ENCODE measurements around the gene AK5.
"Not testable (repeated sequence)": the region's sequence is repeated elsewhere in the genome, so short reads cannot be mapped to it uniquely, and the experiment has no call there.

DNA sequence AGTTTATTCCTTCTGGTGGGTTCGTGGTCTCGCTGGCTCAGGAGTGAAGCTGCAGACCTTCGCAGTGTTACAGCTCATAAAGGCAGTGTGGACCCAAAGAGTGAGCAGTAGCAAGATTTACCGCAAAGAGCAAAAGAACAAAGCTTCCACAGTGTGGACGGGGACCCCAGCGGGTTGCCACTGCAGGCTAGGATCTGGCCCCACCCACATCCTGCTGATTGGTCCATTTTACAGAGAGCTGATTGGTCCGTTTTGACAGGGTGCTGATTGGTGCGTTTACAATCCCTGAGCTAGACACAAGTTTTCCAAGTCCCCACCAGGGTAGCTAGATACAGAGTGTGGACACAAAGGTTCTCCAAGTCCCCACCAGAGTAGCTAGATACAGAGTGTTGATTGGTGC lies 249.3 kb downstream of the AK5 start:
- TF ChIP-seq, protein P1, sequence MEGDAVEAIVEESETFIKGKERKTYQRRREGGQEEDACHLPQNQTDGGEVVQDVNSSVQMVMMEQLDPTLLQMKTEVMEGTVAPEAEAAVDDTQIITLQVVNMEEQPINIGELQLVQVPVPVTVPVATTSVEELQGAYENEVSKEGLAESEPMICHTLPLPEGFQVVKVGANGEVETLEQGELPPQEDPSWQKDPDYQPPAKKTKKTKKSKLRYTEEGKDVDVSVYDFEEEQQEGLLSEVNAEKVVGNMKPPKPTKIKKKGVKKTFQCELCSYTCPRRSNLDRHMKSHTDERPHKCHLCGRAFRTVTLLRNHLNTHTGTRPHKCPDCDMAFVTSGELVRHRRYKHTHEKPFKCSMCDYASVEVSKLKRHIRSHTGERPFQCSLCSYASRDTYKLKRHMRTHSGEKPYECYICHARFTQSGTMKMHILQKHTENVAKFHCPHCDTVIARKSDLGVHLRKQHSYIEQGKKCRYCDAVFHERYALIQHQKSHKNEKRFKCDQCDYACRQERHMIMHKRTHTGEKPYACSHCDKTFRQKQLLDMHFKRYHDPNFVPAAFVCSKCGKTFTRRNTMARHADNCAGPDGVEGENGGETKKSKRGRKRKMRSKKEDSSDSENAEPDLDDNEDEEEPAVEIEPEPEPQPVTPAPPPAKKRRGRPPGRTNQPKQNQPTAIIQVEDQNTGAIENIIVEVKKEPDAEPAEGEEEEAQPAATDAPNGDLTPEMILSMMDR (IDR thresholded peaks at IDR 0.05), result not testable (repeated sequence)
- not testable (repeated sequence) for TF ChIP-seq POLR2A (IDR thresholded peaks at IDR 0.05)
